Heart left ventricle (tissue), 16 donors: ENCODE results near the gene PPP1R1A. TPM values are rescaled to one million over a fixed set of nuclear protein-coding genes. Genes with fewer than 3 reads are reported as not detected.
A peak's percentile ranks its signal among the peaks of the same experiment; 100 is the strongest.

ENCODE experiments used
- ATAC-seq, 4 donors: fragments of 200-7000 bp; cut with Tn5 transposase; one replicate each; pipeline ENCODE4 v1.9.1; 2020 to 2022; ENCODE audit warnings: moderate library complexity in 4 of 4, mild to moderate bottlenecking in 3 of 4, moderate number of reproducible peaks in 1 of 4
- DNase-seq, 5 donors: peaks; one replicate each; pipeline ENCODE4 v3.0.0-alpha.2; 2020
- H3K27ac ChIP-seq, 12 donors: fragments of 200-600 bp; sonication (generic) in 4 of 12; one replicate each; pipeline versions ENCODE4 v1.5.0 to v1.8.0; 2016 to 2022; ENCODE audit warnings: mild to moderate bottlenecking in 2 of 12
- H3K27me3 ChIP-seq, 9 donors: fragments of 200-600 bp; sonication (generic) in 2 of 9; one replicate each; pipeline versions ENCODE4 v1.5.1 to v1.8.0; 2016 to 2022; ENCODE audit warnings: mild to moderate bottlenecking in 3 of 9
- H3K36me3 ChIP-seq, 9 donors: fragments of 200-600 bp; sonication (generic) in 2 of 9; one replicate each; pipeline versions ENCODE4 v1.5.0 to v1.8.0; 2018 to 2022; ENCODE audit warnings: mild to moderate bottlenecking in 2 of 9
- H3K4me1 ChIP-seq, 12 donors: fragments of 200-600 bp; sonication (generic) in 4 of 12; one replicate each; pipeline versions ENCODE4 v1.5.0 to v1.8.0; 2016 to 2022; ENCODE audit warnings: mild to moderate bottlenecking in 3 of 12
- H3K4me3 ChIP-seq, 12 donors: fragments of 200-600 bp; sonication (generic) in 4 of 12; one replicate each; pipeline versions ENCODE4 v1.5.0 to v1.8.0; 2017 to 2022; ENCODE audit warnings: mild to moderate bottlenecking in 9 of 12, moderate library complexity in 4 of 12
- H3K9me3 ChIP-seq, 12 donors: fragments of 200-600 bp; sonication (generic) in 4 of 12; one replicate each; pipeline versions ENCODE4 v1.5.0 to v1.8.0; 2016 to 2022; ENCODE audit warnings: mild to moderate bottlenecking in 1 of 12
- POLR2A ChIP-seq, 2 donors: fragments of 450-650 bp; IDR thresholded peaks; one replicate each; pipeline ENCODE4 v1.6.1; 2017; ENCODE audit warnings: antibody characterized with exemption in 2 of 2, mild to moderate bottlenecking in 2 of 2, moderate library complexity in 2 of 2
- WGBS, 4 donors: extraction: QIAGEN DNeasy Blood & Tissue Kit in 2 of 4; methylation state at CpG; one replicate each; pipeline versions ENCODE4 v1.1.5 to v1.1.7; 2013 to 2018; 5-methylcytosine and 5-hydroxymethylcytosine counted together
- intact Hi-C, 10 donors: fragments of 100-400 bp; cut with DNase I; formaldehyde crosslinking; loops; one replicate each; pipeline versions ENCODE4 v1.11.1 to v1.14.2; 2022
- polyA plus RNA-seq, 2 donors: library from polyadenylated mRNA; stranded (reverse); fragments of 200-250 nt; gene quantifications; one replicate each; pipeline ENCODE4 v1.2.3, GENCODE V29; 2013
- total RNA-seq, 9 donors: library from RNA; depleted of rRNA in 2 of 9; stranded (reverse); fragments of >200 nt in 2 of 9; fragmentation: NEBNext Ultra II Directional in 3 of 9; extraction: Animal tissue kit (Norgen Biotek cat#: 25700) in 3 of 9; gene quantifications; one replicate each; pipeline versions ENCODE4 v1.1.0 to v1.2.4, GENCODE V29; 2016 to 2023
- TF ChIP-seq, protein P1 (sequence below), 12 donors: fragments of 200-600 bp; sonication (generic) in 4 of 12; IDR thresholded peaks; one replicate each; pipeline versions ENCODE4 v1.5.0 to v1.8.0; 2018 to 2022; ENCODE audit warnings: antibody characterized with exemption in 12 of 12, mild to moderate bottlenecking in 5 of 12
- donor health status: ischemic (EF 13 %, LVEDD 7.1; RV severe dilation, severe dysfunction).
- donor health status: healthy with polysubstance abuse.
- donor health status: DM: no; HTN: yes; CAD: no.
- donor health status: DM: no; HTN: no; CAD: no.
- donor health status: ischemic (EF 25% LVEDD 6.9; RV normal size, moderate dysfunction).
- donor health status: ischemic (EF 25% LVEDD 5.7; RV mildly dilated, moderate dysfunction).
- donor health status: healthy.
- donor health status: DM: yes; HTN: yes; CAD: no.
- donor health status: ischemic (EF 35%, LVEDD 5.7; RV mildly dilated, moderate dysfunction).
- donor health status: nonischemic (EF 11% LVEDD 7.7; RV severe dilation, severe dysfunction).
- donor health status: DM: yes; HTN: yes; CAD: no.
- donor health status: PGD.
- donor health status: ischemic (EF 29% LVEDD 5.4; RV normal size, mild dysfunction).
- donor health status: nonischemic (EF 23%, LVEDD 6.1; RV moderate dilation, normal function).

PPP1R1A gene
- total and polyA plus RNA-seq, 11 donors: 25.5 to 181 (median 60.9) TPM

DNA sequence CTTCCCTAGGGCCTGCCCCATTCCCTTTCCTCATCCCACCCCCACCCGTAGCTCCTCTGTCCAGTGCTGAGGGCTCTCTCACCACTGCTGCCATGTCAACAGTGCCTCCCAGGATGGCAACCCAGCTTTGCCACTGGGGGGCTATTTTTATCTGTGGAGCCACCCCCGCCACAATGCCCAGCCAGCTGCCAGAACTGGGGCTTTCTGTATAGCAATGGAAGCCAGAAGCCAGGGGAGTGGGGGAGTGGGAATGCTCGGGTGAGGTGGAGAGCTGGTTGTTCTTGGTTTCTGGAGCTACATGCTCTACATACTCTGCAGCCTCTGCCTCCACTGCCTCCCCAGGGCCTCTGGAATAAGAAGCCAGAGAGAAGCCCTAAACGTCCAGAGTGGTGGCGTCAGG, 30.1 kb downstream of the PPP1R1A start:
- H3K27me3 ChIP-seq: peaks cover 0 to 44% (median 6%) of the 10 kb centered on the region in 9 donors
- 70 to 84% (median 75%) methylated on average over 5 of the region's 5 CpGs for WGBS, 4 donors
- H3K36me3 ChIP-seq: no peaks in the 10 kb centered on the region
- H3K27ac ChIP-seq: no peak overlapping the region
- intact Hi-C loops: no loop called here
- ATAC-seq: no peak
- H3K9me3 ChIP-seq: no peaks in the 10 kb centered on the region
- no peak for DNase-seq
- H3K4me1 ChIP-seq: peaks cover 0 to 22% (median 4%) of the 10 kb centered on the region in 12 donors
- no peak overlapping the region for H3K4me3 ChIP-seq
- no peak for TF ChIP-seq POLR2A (IDR thresholded peaks at IDR 0.05)
- TF ChIP-seq, protein P1, sequence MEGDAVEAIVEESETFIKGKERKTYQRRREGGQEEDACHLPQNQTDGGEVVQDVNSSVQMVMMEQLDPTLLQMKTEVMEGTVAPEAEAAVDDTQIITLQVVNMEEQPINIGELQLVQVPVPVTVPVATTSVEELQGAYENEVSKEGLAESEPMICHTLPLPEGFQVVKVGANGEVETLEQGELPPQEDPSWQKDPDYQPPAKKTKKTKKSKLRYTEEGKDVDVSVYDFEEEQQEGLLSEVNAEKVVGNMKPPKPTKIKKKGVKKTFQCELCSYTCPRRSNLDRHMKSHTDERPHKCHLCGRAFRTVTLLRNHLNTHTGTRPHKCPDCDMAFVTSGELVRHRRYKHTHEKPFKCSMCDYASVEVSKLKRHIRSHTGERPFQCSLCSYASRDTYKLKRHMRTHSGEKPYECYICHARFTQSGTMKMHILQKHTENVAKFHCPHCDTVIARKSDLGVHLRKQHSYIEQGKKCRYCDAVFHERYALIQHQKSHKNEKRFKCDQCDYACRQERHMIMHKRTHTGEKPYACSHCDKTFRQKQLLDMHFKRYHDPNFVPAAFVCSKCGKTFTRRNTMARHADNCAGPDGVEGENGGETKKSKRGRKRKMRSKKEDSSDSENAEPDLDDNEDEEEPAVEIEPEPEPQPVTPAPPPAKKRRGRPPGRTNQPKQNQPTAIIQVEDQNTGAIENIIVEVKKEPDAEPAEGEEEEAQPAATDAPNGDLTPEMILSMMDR (IDR thresholded peaks at IDR 0.05): no peak

DNA sequence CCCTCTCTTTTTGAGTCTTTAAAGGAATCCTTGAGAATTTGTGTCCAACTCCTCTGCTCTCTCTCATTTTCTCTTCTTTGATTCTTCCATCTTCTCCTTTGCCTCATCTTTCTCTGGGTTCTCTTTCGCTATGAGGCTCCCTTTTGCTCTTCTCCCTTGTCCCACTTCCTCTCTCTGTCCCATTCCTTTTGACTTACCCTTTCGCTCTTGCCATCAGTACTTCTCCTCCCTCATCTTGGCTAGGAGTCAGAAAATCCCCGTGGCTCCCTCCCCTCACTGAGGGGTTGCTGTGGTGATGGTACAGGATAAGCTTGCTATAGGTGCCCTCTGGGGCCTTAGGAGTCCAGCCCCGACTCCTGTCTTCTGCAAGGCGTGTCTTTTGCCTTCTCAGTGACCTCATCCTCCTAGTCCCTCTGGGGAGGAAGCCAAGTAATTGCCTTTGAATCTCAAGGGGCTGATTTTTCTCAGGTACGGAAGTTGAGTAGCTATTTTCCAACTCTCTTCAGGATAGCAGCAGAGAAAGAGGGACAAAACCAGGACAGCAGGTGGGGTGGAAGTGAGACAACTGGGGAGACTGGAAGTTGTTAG, 32.7 kb downstream of the PPP1R1A start:
- 39 to 50% (median 41%) methylated on average over 6 of the region's 6 CpGs for WGBS, 4 donors
- Histone ChIP-seq H3K4me3 (no peak overlapping the region), H3K27me3 (peaks cover 0 to 68% (median 17%) of the 10 kb centered on the region in 9 donors), H3K4me1 (peaks cover 0 to 15% (median 4%) of the 10 kb centered on the region in 12 donors), H3K36me3 (no peaks in the 10 kb centered on the region), H3K9me3 (no peaks in the 10 kb centered on the region), H3K27ac (no peak overlapping the region)
- intact Hi-C loops: no loop called here
- ATAC-seq (no peak), DNase-seq (no peak)
- TF ChIP-seq, protein P1 (IDR thresholded peaks at IDR 0.05): no peak
- no peak for TF ChIP-seq POLR2A (IDR thresholded peaks at IDR 0.05)

DNA sequence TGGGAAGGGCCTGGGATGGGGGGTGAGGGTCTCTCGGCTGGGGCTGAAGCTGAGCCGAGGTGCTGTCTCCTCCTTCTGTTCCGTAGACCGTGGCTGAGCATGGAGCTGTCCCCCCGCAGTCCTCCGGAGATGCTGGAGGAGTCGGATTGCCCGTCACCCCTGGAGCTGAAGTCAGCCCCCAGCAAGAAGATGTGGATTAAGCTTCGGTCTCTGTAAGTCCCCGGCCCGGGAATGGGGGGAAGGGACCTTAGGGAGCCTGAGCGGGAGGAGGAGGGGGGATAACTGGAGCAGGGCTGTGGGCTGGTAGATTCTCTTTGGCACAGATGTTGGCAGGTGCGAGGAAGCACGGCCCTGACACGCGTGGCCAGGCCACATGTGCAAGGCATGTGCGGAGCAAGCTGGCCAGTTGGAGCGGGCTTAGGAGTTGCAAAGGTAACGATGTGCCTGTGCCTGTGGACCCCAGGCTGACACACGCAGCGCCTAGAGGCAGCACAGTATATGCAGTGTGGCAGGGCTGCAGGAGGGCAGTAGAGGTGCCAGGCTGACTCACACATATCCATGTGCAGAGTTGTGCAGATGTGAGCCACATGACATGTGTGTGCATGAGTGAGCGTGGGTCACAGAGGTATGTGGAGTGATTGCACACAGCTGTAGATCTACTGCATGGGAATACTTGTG, 38.5 kb downstream of the PPP1R1A start:
- Histone ChIP-seq H3K4me3 (peak overlapping the region; percentile 14 to 57 (median 47)), H3K27me3 (peaks cover 0 to 52% (median 18%) of the 10 kb centered on the region in 9 donors), H3K4me1 (peaks cover 0 to 16% (median 8%) of the 10 kb centered on the region in 12 donors), H3K36me3 (peaks cover 0 to 6% (median 0%) of the 10 kb centered on the region in 9 donors), H3K9me3 (no peaks in the 10 kb centered on the region), H3K27ac (no peak overlapping the region)
- 5 to 9% (median 8%) methylated on average over 16 to 22 of the region's 22 CpGs for WGBS, 4 donors
- TF ChIP-seq, protein P1 (IDR thresholded peaks at IDR 0.05): no peak
- TF ChIP-seq POLR2A (IDR thresholded peaks at IDR 0.05): no peak
- intact Hi-C loops: no loop called here
- ATAC-seq (peak in 3 of 4 donors; percentile 37 to 45 (median 45)), DNase-seq (peak in 1 of 5 donors; percentile 10)

DNA sequence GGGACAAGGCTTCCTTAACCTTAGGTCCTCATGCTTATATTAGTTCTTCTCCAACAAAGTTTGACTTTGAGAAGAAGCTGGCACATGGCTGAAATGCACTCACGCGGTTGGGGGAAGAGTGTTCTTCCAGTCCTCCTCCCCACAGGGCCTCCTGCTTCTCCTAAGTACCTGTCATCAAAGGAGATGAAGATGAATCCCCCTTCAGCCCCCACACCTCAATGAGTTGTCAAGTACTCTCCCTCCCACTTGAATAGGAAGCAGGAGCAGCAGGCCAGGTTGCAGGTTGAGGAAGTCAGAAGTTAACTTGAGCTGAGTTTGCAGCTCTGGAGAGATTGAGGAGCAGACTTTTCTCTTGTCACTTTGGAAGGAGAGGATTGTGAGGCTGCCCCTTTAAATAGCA, 41.9 kb downstream of the PPP1R1A start:
- no peaks in the 10 kb centered on the region for H3K9me3 ChIP-seq
- H3K27ac ChIP-seq: no peak overlapping the region
- H3K27me3 ChIP-seq: peaks cover 0 to 32% (median 10%) of the 10 kb centered on the region in 9 donors
- H3K4me3 ChIP-seq: no peak overlapping the region
- WGBS, 4 donors: 63 to 87% (median 66%) methylated on average over 2 of the region's 2 CpGs
- intact Hi-C loops: no loop called here
- no peak for TF ChIP-seq POLR2A (IDR thresholded peaks at IDR 0.05)
- TF ChIP-seq, protein P1 (IDR thresholded peaks at IDR 0.05): no peak
- no peak for DNase-seq
- ATAC-seq: no peak
- peaks cover 0 to 16% (median 8%) of the 10 kb centered on the region in 12 donors for H3K4me1 ChIP-seq
- peaks cover 0 to 40% (median 0%) of the 10 kb centered on the region in 9 donors for H3K36me3 ChIP-seq
